Measurements from ENCODE around the gene TET1.

DNA sequence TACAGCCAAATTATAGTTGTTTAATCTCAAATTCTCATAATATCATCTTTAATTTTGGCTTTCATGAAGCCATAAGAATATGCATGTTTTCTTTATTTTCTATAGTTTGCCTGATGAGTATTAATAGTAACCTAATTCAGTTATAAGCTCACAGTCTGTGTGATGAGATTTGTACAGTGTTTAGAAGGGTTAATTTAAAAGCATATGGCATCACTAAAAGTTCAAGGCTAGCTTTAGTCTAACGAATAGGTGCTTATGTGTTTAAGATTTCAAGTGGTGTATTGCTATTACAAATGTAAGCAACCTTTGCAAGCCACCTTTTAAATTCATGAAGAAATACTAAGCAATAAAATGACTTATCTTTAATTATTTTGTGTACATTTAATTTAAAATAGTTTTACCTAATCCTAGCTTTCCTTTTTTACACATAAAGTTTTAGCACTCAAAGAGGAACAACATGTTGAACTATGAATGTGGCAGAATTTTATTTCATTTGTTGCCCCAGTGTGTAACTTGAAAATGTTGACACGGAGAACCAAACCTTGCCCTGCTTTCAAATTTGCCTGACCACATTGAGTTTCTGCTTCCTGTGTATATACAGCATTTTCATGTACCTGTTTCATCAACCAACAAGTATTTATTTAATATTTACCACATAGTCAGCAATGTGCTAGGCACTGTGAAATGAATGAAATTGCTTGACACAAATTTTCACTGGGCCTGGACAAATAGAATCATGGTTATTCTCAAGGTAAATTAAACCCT is 41.5 kb downstream of the TET1 start:
- TF ChIP-seq, protein P1, sequence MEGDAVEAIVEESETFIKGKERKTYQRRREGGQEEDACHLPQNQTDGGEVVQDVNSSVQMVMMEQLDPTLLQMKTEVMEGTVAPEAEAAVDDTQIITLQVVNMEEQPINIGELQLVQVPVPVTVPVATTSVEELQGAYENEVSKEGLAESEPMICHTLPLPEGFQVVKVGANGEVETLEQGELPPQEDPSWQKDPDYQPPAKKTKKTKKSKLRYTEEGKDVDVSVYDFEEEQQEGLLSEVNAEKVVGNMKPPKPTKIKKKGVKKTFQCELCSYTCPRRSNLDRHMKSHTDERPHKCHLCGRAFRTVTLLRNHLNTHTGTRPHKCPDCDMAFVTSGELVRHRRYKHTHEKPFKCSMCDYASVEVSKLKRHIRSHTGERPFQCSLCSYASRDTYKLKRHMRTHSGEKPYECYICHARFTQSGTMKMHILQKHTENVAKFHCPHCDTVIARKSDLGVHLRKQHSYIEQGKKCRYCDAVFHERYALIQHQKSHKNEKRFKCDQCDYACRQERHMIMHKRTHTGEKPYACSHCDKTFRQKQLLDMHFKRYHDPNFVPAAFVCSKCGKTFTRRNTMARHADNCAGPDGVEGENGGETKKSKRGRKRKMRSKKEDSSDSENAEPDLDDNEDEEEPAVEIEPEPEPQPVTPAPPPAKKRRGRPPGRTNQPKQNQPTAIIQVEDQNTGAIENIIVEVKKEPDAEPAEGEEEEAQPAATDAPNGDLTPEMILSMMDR (IDR thresholded peaks at IDR 0.05): no peak
- TF ChIP-seq EZH2 (IDR thresholded peaks at IDR 0.05): no peak
